Activated naive CD4-positive, alpha-beta T cell treated with Interleukin-2 at 50 U/mL for 16 hours (primary cell): Measurements from ENCODE around the gene LSMEM2.
A peak's percentile ranks its signal among the peaks of the same experiment; 100 is the strongest.
"Not testable (repeated sequence)": the region's sequence is repeated elsewhere in the genome, so short reads cannot be mapped to it uniquely, and the experiment has no call there.

Source experiments
- DNase-seq: peaks from one replicate; pipeline ENCODE4 v3.0.0-alpha.2; 2020

The LSMEM2 gene

GRCh38 chr3:50246517-50246954 is 32.4 kb upstream of the LSMEM2 start:
- peak; percentile 88 for DNase-seq

GRCh38 chr3:50248387-50248786 is 30.5 kb upstream of the LSMEM2 start:
- DNase-seq: no peak

- no peak for DNase-seq
Observed at GRCh38 chr3:50249457-50249856, 29.4 kb upstream of the LSMEM2 start.

GRCh38 chr3:50250514-50250913 is 28.4 kb upstream of the LSMEM2 start:
- no peak for DNase-seq

GRCh38 chr3:50251220-50251619 is 27.7 kb upstream of the LSMEM2 start:
- DNase-seq: peak; percentile 80

- DNase-seq: no peak
Observed at GRCh38 chr3:50254577-50255250, 24.2 kb upstream of the LSMEM2 start.

GRCh38 chr3:50255251-50255615 is 23.7 kb upstream of the LSMEM2 start:
- no peak for DNase-seq

GRCh38 chr3:50256978-50257890 is 21.7 kb upstream of the LSMEM2 start:
- DNase-seq: peak; percentile 47

GRCh38 chr3:50258029-50258680 is 20.7 kb upstream of the LSMEM2 start:
- DNase-seq: no peak

GRCh38 chr3:50258979-50259378 is 19.9 kb upstream of the LSMEM2 start:
- no peak for DNase-seq

GRCh38 chr3:50259432-50260026 is 19.4 kb upstream of the LSMEM2 start:
- DNase-seq: no peak

- DNase-seq: peak; percentile 82
Observed at GRCh38 chr3:50260027-50260941, 18.6 kb upstream of the LSMEM2 start.

- DNase-seq: no peak
Observed at GRCh38 chr3:50260942-50261441, 17.9 kb upstream of the LSMEM2 start.

- DNase-seq: no peak
Observed at GRCh38 chr3:50261505-50261904, 17.4 kb upstream of the LSMEM2 start.

GRCh38 chr3:50262200-50262599 is 16.7 kb upstream of the LSMEM2 start:
- not testable (repeated sequence) for DNase-seq

- DNase-seq: no peak
Observed at GRCh38 chr3:50262778-50263177, 16.1 kb upstream of the LSMEM2 start.

GRCh38 chr3:50263478-50264382 is 15.2 kb upstream of the LSMEM2 start:
- no peak for DNase-seq

- no peak for DNase-seq
Observed at GRCh38 chr3:50264383-50264963, 14.4 kb upstream of the LSMEM2 start.

GRCh38 chr3:50264964-50265485 is 13.9 kb upstream of the LSMEM2 start:
- DNase-seq: no peak

GRCh38 chr3:50265571-50265970 is 13.3 kb upstream of the LSMEM2 start:
- no peak for DNase-seq
